Activated CD4-positive, alpha-beta T cell treated with anti-CD3 and anti-CD28 coated beads for 36 hours (primary cell): ENCODE results near the gene ALG9. TPM values are rescaled to one million over a fixed set of nuclear protein-coding genes. Genes with fewer than 3 reads are reported as not detected.
"Not testable (repeated sequence)": the region's sequence is repeated elsewhere in the genome, so short reads cannot be mapped to it uniquely, and the experiment has no call there.

ENCODE experiments used
- ATAC-seq: fragments of 200-7000 bp; cut with Tn5 transposase; one replicate; pipeline ENCODE4 v1.10.0; 2021; ENCODE audit warnings: mild to moderate bottlenecking, moderate library complexity
- CTCF ChIA-PET: fragments of 350-600 bp; sonication (Branson Sonifier 250); formaldehyde crosslinking; loops from one replicate; lab custom pipeline; 2021; ENCODE audit warnings: antibody characterized with exemption; lab: Charles Lee
- POLR2A ChIA-PET: fragments of 350-600 bp; sonication (Branson Sonifier 250); formaldehyde crosslinking; loops from one replicate; lab custom pipeline; 2021; ENCODE audit warnings: antibody characterized with exemption, inconsistent platforms; lab: Charles Lee
- DNase-seq: peaks from one replicate; pipeline ENCODE4 v3.0.0-alpha.2; 2020
- H3K27ac Mint-ChIP-seq: one replicate; pipeline ENCODE4 v1.8.0; 2021; ENCODE audit warnings: mixed read lengths
- H3K27me3 Mint-ChIP-seq: one replicate; pipeline ENCODE4 v1.8.0; 2021; ENCODE audit warnings: mixed read lengths
- H3K36me3 Mint-ChIP-seq: one replicate; pipeline ENCODE4 v1.8.0; 2021; ENCODE audit warnings: low read depth, mixed read lengths
- H3K4me1 Mint-ChIP-seq: one replicate; pipeline ENCODE4 v1.8.0; 2021; ENCODE audit warnings: mixed read lengths
- H3K4me3 Mint-ChIP-seq: one replicate; pipeline ENCODE4 v1.8.0; 2021; ENCODE audit warnings: mild to moderate bottlenecking, moderate library complexity, mixed read lengths
- H3K9me3 Mint-ChIP-seq: one replicate; pipeline ENCODE4 v1.8.0; 2021; ENCODE audit warnings: low read depth, mixed read lengths
- intact Hi-C, 2 experiments: fragments of 100-400 bp; cut with DNase I in 1 of 2; cut with micrococcal nuclease in 1 of 2; formaldehyde crosslinking; loops; one replicate each; pipeline versions ENCODE4 v1.14.2 to v1.15.1; 2022 to 2024; cut with DNase I, micrococcal nuclease
- total RNA-seq, 2 experiments: library from RNA; stranded (reverse); gene quantifications; one replicate each; pipeline ENCODE4 v1.2.3, GENCODE V29; 2021

The ALG9 gene
- total RNA-seq, 2 experiments from 2014 or later = 30.4 to 41.2 TPM

DNA sequence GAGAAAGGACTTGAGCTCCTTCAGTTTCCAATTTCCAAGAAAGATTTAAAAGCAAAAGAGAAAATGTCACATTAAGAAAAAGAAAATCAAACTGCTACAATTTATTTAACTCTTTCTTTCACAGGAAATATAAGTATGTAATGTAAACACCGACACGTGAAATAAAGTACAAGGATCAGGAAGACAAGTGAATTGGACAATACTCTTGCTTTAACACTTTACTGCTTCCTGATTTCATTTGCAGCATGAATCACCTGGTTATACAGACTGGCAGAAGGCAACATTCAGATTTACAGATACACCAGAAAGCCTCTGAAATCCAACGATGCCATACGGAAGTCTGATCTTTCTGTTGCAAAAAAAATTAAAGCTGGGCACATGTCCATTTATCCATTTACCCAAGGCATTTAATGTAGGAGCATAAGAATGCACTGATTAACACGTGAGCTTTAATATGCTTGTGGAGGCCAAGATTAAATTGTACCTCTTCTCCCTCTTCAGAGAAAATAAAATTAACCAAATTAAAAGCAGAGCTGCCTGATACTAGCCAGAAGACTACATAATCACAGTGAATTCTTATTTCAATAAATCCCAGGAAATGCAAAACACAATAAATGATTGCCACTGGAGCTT is 89.2 kb downstream of the ALG9 start:
- Mint-ChIP-seq H3K27me3 (no peaks in the 10 kb centered on the region), H3K4me1 (no peaks in the 10 kb centered on the region), H3K27ac (no peak overlapping the region), H3K9me3 (no peaks in the 10 kb centered on the region), H3K4me3 (no peak overlapping the region), H3K36me3 (no peaks in the 10 kb centered on the region)
- ChIA-PET POLR2A (no interaction called here), CTCF (interaction anchor here (1.0 kb wide), 1 partner anchor 15 kb away, joined by 3 read pairs; no protein-coding TSS in a partner anchor)
- intact Hi-C loops = no loop called here
- DNase-seq (no peak), ATAC-seq (no peak)

DNA sequence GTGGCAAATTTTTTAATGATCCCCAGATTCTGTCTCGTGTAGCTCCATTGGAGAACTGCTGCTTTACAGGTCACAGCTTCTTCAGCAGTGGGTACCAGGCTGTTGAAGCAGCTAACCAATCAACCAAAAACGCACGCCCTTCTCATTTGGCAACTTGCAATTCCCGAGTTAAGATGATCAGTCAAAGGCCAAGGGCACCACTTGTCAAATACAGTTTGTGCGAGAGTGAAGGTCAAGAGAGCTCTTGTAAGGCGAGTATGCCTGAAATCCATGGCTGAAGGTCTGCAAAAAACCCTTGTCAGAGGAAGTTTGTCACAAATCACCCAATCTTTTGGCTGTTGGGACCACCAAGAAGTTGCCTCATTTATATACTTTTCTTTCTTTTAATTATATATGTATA is 92.3 kb downstream of the ALG9 start:
- CTCF ChIA-PET = interaction anchor here (0.7 to 2.1 kb wide), 13 partner anchors 16 to 213 kb away, joined by 3 to 16 read pairs (median 4); no protein-coding TSS in a partner anchor
- Mint-ChIP-seq H3K27me3 (no peaks in the 10 kb centered on the region), H3K4me1 (no peaks in the 10 kb centered on the region), H3K27ac (no peak overlapping the region), H3K4me3 (no peak overlapping the region), H3K36me3 (no peaks in the 10 kb centered on the region), H3K9me3 (no peaks in the 10 kb centered on the region)
- POLR2A ChIA-PET = interaction anchor here (0.7 kb wide), 1 partner anchor 162 kb away, joined by 5 read pairs; no protein-coding TSS in a partner anchor
- no peak for ATAC-seq
- intact Hi-C loops = loop anchor here in 1 of 2 experiments (5.0 kb wide), 1 partner anchor 63 kb away; no protein-coding TSS in a partner anchor
- DNase-seq = no peak

DNA sequence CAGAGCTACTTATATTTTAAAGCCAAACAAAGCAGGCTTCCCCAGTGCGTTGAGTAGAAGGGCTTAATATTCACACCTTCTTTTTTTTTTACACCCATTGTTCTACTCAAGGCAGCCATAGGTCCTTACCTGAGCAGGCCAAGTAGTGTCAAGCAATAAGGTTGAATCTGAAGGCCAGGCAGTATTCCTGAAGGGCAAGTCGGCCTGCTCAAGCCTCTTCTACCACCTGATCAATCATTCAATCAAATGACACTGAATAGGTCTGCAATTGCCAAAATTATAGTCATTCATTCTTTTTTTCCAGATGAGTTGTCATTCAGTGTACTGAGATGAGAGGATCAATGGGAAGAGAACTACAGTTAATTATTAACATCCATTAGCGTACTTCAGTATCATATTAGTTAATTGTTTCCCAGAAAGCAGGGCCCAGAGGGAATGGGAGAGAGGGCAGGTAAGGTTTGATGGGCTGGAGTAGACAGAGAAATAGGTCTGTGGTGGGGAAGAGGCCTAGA is 93.3 kb downstream of the ALG9 start:
- Mint-ChIP-seq H3K36me3 (no peaks in the 10 kb centered on the region), H3K27ac (no peak overlapping the region), H3K4me1 (no peaks in the 10 kb centered on the region), H3K9me3 (no peaks in the 10 kb centered on the region), H3K27me3 (no peaks in the 10 kb centered on the region), H3K4me3 (no peak overlapping the region)
- ChIA-PET CTCF (interaction anchor here (1.0 to 3.9 kb wide), 16 partner anchors 12 to 216 kb away, joined by 3 to 55 read pairs (median 8); partner anchors contain the start of genes PPP2R1B and SIK2), POLR2A (no interaction called here)
- intact Hi-C loops = loop anchor here in 1 of 2 experiments (5.0 kb wide), 1 partner anchor 64 kb away; no protein-coding TSS in a partner anchor
- no peak for ATAC-seq
- no peak for DNase-seq

DNA sequence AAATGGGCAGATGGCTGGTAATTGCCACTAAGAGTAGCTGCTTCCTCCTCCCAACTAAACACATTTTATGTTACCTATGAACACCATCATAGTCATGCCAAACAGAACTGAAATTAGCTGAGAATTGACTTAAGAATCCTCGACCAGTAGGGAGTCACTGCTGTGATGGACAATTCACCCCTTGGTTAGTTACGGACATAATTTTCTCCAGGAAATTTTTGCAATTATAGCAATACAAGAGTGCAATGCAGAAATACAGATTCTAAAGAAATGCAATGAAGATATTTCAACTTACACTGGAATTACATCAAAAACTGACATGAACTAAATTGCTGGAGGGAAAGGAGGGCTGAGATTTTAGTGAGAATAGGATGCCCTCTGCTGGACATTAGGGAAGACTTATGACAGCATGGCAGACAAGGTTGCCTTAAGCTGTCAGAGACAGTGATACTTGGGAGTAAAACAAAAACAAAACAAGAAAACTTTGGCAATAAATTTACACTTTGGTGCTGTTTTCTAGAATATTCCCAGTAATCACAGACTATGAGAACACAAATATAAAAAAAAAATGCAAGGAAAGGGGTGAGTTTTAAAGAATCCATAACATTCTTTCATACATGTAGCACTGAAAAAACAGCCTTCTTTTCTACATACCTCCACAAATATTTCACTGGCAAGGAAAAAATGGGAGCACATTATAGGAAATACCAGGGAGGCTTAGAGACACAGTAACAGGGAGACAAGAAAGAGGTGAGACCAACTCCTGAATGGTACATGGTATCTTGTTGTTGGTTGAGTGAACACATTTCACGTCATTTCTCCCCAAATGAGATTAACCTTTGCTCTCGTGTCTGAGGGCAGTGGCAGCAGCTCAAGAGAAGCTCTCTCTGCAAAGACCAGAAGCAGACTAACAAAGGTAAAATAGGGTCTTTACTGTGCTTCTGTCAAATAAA is 94.0 kb downstream of the ALG9 start:
- Mint-ChIP-seq H3K9me3 (no peaks in the 10 kb centered on the region), H3K4me1 (no peaks in the 10 kb centered on the region), H3K4me3 (no peak overlapping the region), H3K36me3 (no peaks in the 10 kb centered on the region), H3K27ac (no peak overlapping the region), H3K27me3 (no peaks in the 10 kb centered on the region)
- POLR2A ChIA-PET = no interaction called here
- ATAC-seq (peak; percentile 88), DNase-seq (peak; percentile 18)
- intact Hi-C loops = loop anchor here (1.0 to 5.0 kb wide), 6 partner anchors 63 to 323 kb away; partner anchors contain the start of gene SIK2 (in 1 of the 2)
- CTCF ChIA-PET = interaction anchor here (0.6 to 3.9 kb wide), 34 partner anchors 11 to 331 kb away, joined by 3 to 55 read pairs (median 4); partner anchors contain the start of genes PPP2R1B and SIK2

DNA sequence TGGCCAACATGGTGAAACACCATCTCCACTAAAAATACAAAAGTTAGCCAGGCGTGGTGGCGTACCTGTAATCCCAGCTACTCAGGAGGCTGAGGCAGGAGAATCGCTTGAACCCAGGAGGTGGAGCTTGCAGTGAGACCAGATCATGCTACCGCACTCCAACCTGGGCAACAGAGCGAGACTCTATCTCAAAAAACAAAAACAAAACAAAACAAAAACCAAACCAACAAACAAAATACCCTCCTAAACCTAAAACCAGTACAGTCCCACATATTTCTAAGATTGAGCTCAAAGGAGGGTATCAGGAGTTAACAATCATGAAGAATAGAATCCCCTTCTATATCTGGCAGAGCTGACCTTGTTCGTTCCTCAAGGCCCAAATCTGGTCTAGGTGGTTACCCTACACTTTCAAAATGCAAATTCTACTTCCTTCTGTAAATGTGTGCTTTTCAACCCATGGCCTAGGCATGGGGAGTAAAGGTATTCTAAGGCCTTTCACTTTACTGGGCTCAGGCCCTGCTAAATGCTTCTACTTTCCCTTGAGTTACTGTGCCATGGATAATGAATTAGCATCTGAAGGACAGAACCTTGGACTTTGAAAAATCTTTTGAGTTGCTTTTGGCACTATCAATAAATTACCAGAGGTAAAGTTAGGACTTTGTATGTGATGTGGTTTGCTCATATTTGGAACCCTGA is 94.8 kb downstream of the ALG9 start:
- no peak for DNase-seq
- ChIA-PET POLR2A (no interaction called here), CTCF (interaction anchor here (0.7 to 3.9 kb wide), 31 partner anchors 11 to 330 kb away, joined by 3 to 55 read pairs (median 4); partner anchors contain the start of genes PPP2R1B and SIK2)
- ATAC-seq = no peak
- no peaks in the 10 kb centered on the region for H3K9me3 Mint-ChIP-seq
- H3K27me3 Mint-ChIP-seq = no peaks in the 10 kb centered on the region
- intact Hi-C loops = loop anchor here (1.0 to 5.0 kb wide), 6 partner anchors 64 to 322 kb away; partner anchors contain the start of gene SIK2 (in 1 of the 2)
- no peak overlapping the region for H3K27ac Mint-ChIP-seq
- H3K4me3 Mint-ChIP-seq = no peak overlapping the region
- H3K4me1 Mint-ChIP-seq = no peaks in the 10 kb centered on the region
- no peaks in the 10 kb centered on the region for H3K36me3 Mint-ChIP-seq

DNA sequence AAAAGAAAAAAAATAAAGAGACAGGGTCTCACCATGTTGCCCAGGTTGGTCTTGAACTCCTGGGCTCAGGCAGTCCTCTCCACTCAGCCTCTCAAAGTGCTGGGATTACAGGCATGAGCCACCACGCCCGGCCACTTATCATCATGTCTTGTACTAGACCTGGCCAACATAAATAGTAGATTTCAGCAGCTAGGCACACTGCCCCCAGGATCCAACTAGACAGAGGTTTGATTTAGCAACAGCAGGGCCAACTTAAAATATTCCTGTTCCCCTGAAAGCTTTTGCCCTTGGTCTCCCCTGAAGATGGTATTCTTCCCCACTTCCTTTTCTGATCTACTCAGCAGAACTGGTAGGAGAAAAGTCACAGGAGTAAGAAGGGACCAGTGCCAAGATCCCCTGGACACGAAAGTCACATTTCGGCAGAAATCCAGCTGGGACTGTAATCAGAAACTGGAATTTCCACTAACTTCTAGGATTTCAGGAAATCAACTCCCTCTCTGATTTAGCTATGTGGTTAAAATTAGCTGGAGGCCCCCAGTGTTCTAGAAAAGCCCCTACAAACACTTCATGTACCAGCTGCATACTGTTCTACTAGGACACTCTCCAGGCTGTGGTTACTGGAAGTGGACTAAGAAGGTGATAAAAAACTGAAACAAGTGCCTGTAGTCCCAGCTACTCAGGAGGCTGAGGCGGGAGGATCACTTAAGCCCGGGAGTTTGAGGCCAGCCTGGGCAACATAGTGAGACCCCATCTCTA is 96.2 kb downstream of the ALG9 start:
- no peak for ATAC-seq
- ChIA-PET POLR2A (interaction anchor here (0.8 kb wide), 1 partner anchor 8 kb away, joined by 3 read pairs; no protein-coding TSS in a partner anchor), CTCF (interaction anchor here (1.0 to 3.9 kb wide), 6 partner anchors 9 to 214 kb away, joined by 3 to 55 read pairs (median 8); partner anchors contain the start of gene PPP2R1B)

DNA sequence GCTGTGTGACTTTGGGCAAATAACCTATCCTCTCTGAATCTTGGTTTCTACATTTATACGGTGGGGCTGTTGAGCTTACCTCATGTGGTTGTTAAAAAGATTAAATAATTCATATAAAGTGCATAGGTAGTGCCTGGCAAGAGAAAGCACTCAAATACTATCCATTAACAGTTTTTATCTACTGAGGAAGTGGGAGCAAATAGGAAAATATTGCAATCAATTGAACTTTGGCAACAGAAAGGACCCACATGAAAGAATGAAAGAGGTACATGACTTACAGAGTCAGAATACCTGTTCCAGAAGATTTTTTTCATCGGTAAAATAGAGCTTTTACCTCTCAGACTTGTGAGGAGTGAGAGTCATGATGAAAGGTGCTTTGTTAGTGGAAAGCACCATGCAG is 98.8 kb downstream of the ALG9 start:
- no peaks in the 10 kb centered on the region for H3K4me1 Mint-ChIP-seq
- POLR2A ChIA-PET = no interaction called here
- DNase-seq = no peak
- ATAC-seq = no peak
- no peak overlapping the region for H3K27ac Mint-ChIP-seq
- no peaks in the 10 kb centered on the region for H3K27me3 Mint-ChIP-seq
- CTCF ChIA-PET = interaction anchor here (1.2 kb wide), 1 partner anchor 62 kb away, joined by 3 read pairs; no protein-coding TSS in a partner anchor
- no peaks in the 10 kb centered on the region for H3K9me3 Mint-ChIP-seq
- no peak overlapping the region for H3K4me3 Mint-ChIP-seq
- H3K36me3 Mint-ChIP-seq = no peaks in the 10 kb centered on the region
- intact Hi-C loops = no loop called here

More for the DNA sequence above, 96.2 kb downstream of the ALG9 start:
- no peak for DNase-seq
- intact Hi-C loops = loop anchor here in 1 of 2 experiments (5.0 kb wide), 1 partner anchor 67 kb away; no protein-coding TSS in a partner anchor
- H3K4me3 Mint-ChIP-seq = no peak overlapping the region
- H3K36me3 Mint-ChIP-seq = no peaks in the 10 kb centered on the region
- H3K27ac Mint-ChIP-seq = no peak overlapping the region
- H3K4me1 Mint-ChIP-seq = no peaks in the 10 kb centered on the region
- H3K9me3 Mint-ChIP-seq = no peaks in the 10 kb centered on the region
- no peaks in the 10 kb centered on the region for H3K27me3 Mint-ChIP-seq

DNA sequence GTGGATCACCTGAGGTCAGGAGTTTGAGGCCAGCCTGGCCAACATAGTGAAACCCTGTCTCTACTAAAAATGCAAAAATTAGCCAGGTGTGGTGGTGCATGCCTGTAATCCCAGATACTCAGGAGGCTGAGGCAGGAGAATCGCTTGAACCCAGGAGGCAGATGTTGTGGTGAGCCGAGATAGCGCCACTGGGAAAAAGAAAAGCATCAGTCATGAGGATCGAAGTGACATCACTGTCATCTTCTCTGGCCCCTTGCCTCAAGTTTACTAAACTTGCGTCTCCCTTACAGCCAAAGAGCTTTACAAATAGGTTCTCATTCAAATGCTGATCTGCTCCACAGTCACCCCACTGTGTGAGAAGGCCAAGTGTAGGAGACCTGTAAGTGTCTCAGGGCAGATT is 100.2 kb downstream of the ALG9 start:
- H3K4me3 Mint-ChIP-seq, H3K27ac Mint-ChIP-seq, POLR2A ChIA-PET, intact Hi-C loops, ATAC-seq, DNase-seq, H3K27me3 Mint-ChIP-seq, H3K9me3 Mint-ChIP-seq, H3K36me3 Mint-ChIP-seq, H3K4me1 Mint-ChIP-seq: not testable (repeated sequence)
- CTCF ChIA-PET = interaction anchor here (1.2 kb wide), 1 partner anchor 63 kb away, joined by 3 read pairs; no protein-coding TSS in a partner anchor

DNA sequence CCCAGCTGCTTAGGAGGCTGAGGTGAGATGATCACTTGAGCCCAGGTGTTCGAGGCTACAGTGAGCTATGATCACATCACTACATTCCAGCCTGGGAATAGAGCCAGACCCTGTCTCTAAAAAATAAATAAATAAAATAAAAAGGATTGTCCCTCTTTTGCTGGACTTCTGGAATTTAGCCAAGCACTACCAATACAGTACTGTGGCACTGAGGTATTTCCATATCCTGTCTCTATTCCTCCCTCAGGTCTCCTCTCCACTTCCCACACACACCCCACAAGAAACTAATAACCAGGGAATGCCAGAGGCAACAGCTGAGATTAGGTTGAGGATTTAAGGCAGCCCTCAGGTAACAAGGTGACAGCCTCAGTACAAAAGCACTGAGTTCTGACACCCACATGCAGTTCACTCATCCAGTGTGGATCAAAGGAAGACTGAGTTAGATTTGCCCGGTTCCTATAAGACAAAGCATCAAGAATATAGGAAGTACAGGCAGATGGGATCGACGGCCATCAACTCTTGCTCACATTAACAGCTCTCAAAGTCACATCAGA is 100.7 kb downstream of the ALG9 start:
- no peak for ATAC-seq
- CTCF ChIA-PET = no interaction called here

More for the DNA sequence above, 100.7 kb downstream of the ALG9 start:
- POLR2A ChIA-PET = no interaction called here
- no peaks in the 10 kb centered on the region for H3K9me3 Mint-ChIP-seq
- H3K36me3 Mint-ChIP-seq = peaks cover 2% of the 10 kb centered on the region
- H3K4me1 Mint-ChIP-seq = peaks cover 7% of the 10 kb centered on the region
- intact Hi-C loops = no loop called here
- no peaks in the 10 kb centered on the region for H3K27me3 Mint-ChIP-seq
- DNase-seq = no peak
- no peak overlapping the region for H3K27ac Mint-ChIP-seq
- no peak overlapping the region for H3K4me3 Mint-ChIP-seq
